GM10248 (cell line): ENCODE measurements around the gene NAA40.
A peak's percentile ranks its signal among the peaks of the same experiment; 100 is the strongest.

ENCODE experiments used
- CTCF ChIA-PET: fragments of 300-600 bp; sonication (Branson Sonifier 250); formaldehyde crosslinking; extraction: SDS; loops from one replicate; lab custom pipeline; 2021; ENCODE audit warnings: antibody characterized with exemption; lab: Yijun Ruan, JAX
- POLR2A ChIA-PET: fragments of 350-650 bp; sonication (Branson Sonifier 250); formaldehyde crosslinking; extraction: SDS; loops from one replicate; lab custom pipeline; 2020; ENCODE audit warnings: antibody characterized with exemption; lab: Yijun Ruan, JAX
- DNase-seq: peaks from one replicate; pipeline ENCODE4 v3.0.0; 2012; ENCODE audit errors: extremely low spot score
- TF ChIP-seq, protein P1 (sequence below): IDR thresholded peaks from 2 replicates; pipeline ENCODE4 v1.5.1; 2012; ENCODE audit warnings: mild to moderate bottlenecking, low read depth; ENCODE audit errors: extremely low read depth, missing control alignments, control extremely low read depth

NAA40 gene

GRCh38 chr11:63919267-63920125 is 19.3 kb upstream of the NAA40 start:
- ChIA-PET POLR2A (interaction anchor here (0.6 kb wide), 1 partner anchor 33 kb away, joined by 3 read pairs; no protein-coding TSS in a partner anchor), CTCF (interaction anchor here (0.7 to 5.0 kb wide), 10 partner anchors 10 to 152 kb away, joined by 3 to 27 read pairs (median 8); partner anchors contain the start of genes NAA40 and ZFTA)
- TF ChIP-seq, protein P1, sequence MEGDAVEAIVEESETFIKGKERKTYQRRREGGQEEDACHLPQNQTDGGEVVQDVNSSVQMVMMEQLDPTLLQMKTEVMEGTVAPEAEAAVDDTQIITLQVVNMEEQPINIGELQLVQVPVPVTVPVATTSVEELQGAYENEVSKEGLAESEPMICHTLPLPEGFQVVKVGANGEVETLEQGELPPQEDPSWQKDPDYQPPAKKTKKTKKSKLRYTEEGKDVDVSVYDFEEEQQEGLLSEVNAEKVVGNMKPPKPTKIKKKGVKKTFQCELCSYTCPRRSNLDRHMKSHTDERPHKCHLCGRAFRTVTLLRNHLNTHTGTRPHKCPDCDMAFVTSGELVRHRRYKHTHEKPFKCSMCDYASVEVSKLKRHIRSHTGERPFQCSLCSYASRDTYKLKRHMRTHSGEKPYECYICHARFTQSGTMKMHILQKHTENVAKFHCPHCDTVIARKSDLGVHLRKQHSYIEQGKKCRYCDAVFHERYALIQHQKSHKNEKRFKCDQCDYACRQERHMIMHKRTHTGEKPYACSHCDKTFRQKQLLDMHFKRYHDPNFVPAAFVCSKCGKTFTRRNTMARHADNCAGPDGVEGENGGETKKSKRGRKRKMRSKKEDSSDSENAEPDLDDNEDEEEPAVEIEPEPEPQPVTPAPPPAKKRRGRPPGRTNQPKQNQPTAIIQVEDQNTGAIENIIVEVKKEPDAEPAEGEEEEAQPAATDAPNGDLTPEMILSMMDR: no peak
- no peak for DNase-seq

DNA sequence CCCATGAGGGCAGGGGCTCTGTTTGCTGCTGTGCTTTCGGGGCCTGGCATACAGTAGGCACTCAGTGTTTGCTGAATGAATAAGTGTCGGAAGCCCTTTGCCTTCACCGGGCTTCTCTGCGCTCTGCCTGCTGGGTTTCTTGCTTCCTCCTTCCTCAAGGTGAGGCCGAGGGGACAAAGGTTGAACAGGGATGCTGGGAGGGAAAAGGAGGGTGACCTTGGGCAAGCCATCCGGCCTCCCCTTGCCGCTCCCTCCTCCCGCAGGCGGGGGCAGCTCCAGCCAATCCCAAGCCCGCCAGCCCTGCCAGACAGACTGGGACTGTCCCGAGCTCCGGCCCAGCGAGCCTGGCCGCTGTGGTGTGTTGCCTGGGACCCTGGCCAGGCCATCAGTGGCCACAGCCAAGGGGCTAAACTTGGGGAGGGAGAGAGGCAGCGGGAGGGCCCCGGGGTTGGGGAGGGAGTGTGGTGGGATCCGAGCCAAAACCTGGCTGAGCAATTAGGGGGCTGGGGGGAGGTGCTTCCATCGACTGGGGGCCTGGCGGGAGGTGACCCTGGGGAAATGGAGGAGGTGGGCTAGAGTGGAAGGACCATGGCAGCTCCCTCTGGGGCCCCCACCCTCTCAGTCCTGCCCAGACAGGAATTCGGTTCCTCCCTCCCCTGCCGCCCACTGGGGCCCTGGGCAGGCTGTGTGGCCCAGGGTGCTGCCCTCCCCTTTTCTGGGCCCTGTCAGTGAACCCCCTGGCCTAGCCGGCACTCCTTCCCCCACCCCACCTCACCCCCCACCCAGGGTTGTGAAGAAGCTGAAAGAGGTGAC is 18.5 kb upstream of the NAA40 start:
- ChIA-PET POLR2A (interaction anchor here (0.6 kb wide), 1 partner anchor 1069 kb away, joined by 4 read pairs; no protein-coding TSS in a partner anchor), CTCF (interaction anchor here (0.7 to 5.0 kb wide), 15 partner anchors 9 to 153 kb away, joined by 3 to 27 read pairs (median 4); partner anchors contain the start of genes NAA40 and ZFTA)
- DNase-seq: no peak
- TF ChIP-seq, protein P1: no peak

GRCh38 chr11:63920939-63921417 is 17.8 kb upstream of the NAA40 start:
- CTCF ChIA-PET: interaction anchor here (0.7 to 5.0 kb wide), 18 partner anchors 9 to 93 kb away, joined by 3 to 27 read pairs (median 3); partner anchors contain the start of gene NAA40
- POLR2A ChIA-PET: interaction anchor here (0.6 kb wide), 1 partner anchor 1069 kb away, joined by 4 read pairs; no protein-coding TSS in a partner anchor
- peak; percentile 71 for DNase-seq

DNA sequence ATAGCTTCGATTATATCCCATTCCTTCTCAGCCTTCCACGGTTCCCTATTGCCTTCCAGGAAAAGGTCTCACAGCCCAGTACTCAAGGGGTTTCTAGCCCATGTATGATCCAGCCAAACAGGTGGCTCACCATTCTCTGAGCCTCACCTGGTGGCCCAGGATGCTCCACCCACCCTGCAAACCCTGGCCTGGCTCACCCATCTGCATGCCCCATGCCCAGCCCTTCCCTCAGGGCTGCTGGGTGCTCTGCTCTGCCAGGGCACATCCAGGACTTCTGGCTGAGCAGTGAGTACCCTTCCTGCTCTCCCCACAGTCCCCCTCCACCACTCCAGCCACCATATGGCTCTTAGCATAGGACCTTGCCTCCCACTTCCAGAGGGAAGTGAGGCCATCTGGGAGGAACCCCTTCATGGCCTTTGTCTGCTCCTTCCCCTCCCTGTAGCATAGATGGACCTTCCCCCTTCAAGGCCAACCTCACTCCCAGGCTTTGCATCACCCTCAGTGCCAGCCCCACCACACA is 16.1 kb upstream of the NAA40 start:
- DNase-seq: no peak
- CTCF ChIA-PET: interaction anchor here (1.0 to 5.0 kb wide), 3 partner anchors 35 to 443 kb away, joined by 3 to 27 read pairs (median 4); no protein-coding TSS in a partner anchor
- POLR2A ChIA-PET: no interaction called here
- TF ChIP-seq, protein P1: no peak

More at GRCh38 chr11:63920939-63921417, 17.8 kb upstream of the NAA40 start:
- TF ChIP-seq, protein P1: peak; percentile 72

DNA sequence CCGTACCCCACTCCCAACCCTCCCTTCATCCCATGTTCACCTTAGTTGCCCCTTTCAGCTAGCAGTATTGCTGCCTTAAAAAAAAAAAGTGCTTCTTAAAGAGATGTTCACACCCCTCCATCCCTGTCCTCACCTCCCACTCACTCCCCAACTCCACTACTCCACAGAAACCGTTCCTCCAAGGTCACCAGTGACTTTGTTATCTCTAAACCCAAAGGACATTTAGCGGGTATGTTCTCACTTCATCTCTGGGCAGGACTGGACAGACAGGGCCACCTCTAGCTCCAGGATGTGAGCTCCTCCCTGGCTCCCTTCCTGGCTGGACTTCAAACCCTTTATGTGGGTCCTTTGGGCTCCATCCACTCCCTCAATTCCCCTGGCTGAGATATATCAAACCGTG is 15.5 kb upstream of the NAA40 start:
- ChIA-PET CTCF (interaction anchor here (1.0 to 5.0 kb wide), 2 partner anchors 86 to 444 kb away, joined by 3 to 27 read pairs; no protein-coding TSS in a partner anchor), POLR2A (no interaction called here)
- no peak for DNase-seq
- TF ChIP-seq, protein P1: no peak

DNA sequence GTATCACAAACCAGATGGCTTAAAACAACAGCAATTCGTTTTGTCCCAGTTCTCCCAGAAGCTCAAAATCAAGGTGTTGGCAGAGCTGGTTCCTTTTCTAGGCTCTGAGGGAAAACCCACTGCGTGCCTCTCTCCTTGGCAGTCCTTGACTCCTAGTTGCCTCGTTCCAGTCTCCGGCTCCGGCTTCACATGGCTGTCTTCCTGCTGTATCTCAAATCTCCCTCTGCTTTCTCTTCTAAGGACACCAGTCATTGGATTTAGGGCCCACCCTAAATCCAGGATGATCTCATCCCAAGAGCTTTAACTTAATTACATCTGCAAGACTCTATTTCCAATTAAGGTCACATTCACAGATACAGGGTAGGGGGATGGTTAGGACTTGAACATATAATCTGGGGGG is 9.2 kb upstream of the NAA40 start:
- DNase-seq: no peak
- TF ChIP-seq, protein P1: no peak
- ChIA-PET CTCF (interaction anchor here (0.8 to 1.6 kb wide), 3 partner anchors 9 to 93 kb away, joined by 3 to 14 read pairs (median 4); no protein-coding TSS in a partner anchor), POLR2A (no interaction called here)
